Measurements from ENCODE around the gene PHGDH. TPM values are rescaled to one million over a fixed set of nuclear protein-coding genes. Genes with fewer than 3 reads are reported as not detected.

Gene PHGDH
- total and polyA plus RNA-seq, 2 of the 13 experiments (the other 11 are each of a cell fraction or from before 2014, with no cell fraction given), result 95.8 to 133 TPM

DNA sequence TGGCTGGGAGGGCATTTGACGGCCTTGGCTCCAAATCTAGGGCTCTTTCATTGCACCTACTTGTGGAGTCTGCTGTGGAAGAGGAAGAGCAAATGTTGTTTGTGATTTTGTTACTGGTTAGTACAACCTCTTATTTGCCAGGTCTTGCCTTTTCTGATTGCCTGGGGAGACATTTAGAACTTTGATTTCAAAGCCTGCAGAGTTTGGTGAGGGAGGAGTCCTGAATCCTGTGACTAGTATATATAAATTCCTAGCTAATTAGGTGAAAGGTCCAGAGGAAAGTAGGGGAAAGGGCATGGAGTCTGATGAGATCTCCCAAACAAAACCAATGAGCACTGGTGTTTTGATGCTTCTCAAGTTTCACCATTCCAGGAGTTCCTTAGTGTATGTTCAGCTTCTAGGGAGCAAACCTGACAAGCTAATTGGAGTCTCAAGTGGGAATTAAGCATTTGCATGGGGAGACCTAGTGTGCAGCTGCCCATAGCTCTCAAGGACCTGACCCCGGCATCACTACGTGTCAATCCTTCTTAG lies 62.0 kb downstream of the PHGDH start:
- Histone ChIP-seq H3K79me2 (ENCODE audit: insufficient read depth, low read length) (no peaks in the 10 kb centered on the region), H3K4me3 (replicated peaks in 1 of 3; ENCODE audit: insufficient read depth in 1 of 3, low read depth in 2 of 3, low read length in 3 of 3) (no peak overlapping the region), H4K20me1 (ENCODE audit: insufficient read depth, low read length) (no peaks in the 10 kb centered on the region), H3K9ac (ENCODE audit: insufficient read depth, low read depth, low read length) (no peak overlapping the region), H2AFZ (ENCODE audit: low read length) (no peak overlapping the region), H3K4me1 (ENCODE audit: insufficient read depth, low read length) (peaks cover 96% of the 10 kb centered on the region), H3K9me3 (ENCODE audit: low read length) (no peaks in the 10 kb centered on the region), H3K36me3 (replicated peaks in 1 of 2; ENCODE audit: control insufficient read depth in 1 of 2, insufficient read depth in 2 of 2, low read length in 2 of 2) (no peaks in the 10 kb centered on the region), H3K4me2 (ENCODE audit: low read depth, low read length) (peak overlapping the region; percentile 19; the same call in 1 of the 2 replicates), H3K27ac (ENCODE audit: extremely low read length, insufficient read depth, low read length) (peak overlapping the region; percentile 21), H3K27me3 (ENCODE audit: control insufficient read depth in 1 of 2, insufficient read depth in 2 of 2, low read length in 2 of 2) (no peaks in the 10 kb centered on the region)
- DNase-seq (ENCODE audit: low spot score) (no peak), ATAC-seq (no peak), FAIRE-seq (peak; percentile 21)
- in situ Hi-C loops (cut with HindIII; ENCODE audit: extremely low pct_ligation_motif_present, low pct_unique_long_range_greater_than_20kb), result no loop called here
- ChIA-PET CTCF (ENCODE audit: low intra/inter-chr PET ratio, low total read pairs) (no interaction called here), POLR2A (interaction anchor here (1.0 to 2.3 kb wide), 2 partner anchors 8 to 22 kb away, joined by 3 to 12 read pairs; no protein-coding TSS in a partner anchor)
- no TSS peak for BruUV-seq (replicated peaks)
- intact Hi-C loops (cut with micrococcal nuclease; ENCODE audit: unreplicated experiment), result no loop called here
- TF ChIP-seq CBX1 (IDR thresholded peaks at IDR 0.05; ENCODE audit: low read depth), result no peak
- peak; percentile 68 for TF ChIP-seq PPARG (CRISPR knock-in tag; conservative IDR thresholded peaks at IDR 0.05)
- TF ChIP-seq, protein P1, sequence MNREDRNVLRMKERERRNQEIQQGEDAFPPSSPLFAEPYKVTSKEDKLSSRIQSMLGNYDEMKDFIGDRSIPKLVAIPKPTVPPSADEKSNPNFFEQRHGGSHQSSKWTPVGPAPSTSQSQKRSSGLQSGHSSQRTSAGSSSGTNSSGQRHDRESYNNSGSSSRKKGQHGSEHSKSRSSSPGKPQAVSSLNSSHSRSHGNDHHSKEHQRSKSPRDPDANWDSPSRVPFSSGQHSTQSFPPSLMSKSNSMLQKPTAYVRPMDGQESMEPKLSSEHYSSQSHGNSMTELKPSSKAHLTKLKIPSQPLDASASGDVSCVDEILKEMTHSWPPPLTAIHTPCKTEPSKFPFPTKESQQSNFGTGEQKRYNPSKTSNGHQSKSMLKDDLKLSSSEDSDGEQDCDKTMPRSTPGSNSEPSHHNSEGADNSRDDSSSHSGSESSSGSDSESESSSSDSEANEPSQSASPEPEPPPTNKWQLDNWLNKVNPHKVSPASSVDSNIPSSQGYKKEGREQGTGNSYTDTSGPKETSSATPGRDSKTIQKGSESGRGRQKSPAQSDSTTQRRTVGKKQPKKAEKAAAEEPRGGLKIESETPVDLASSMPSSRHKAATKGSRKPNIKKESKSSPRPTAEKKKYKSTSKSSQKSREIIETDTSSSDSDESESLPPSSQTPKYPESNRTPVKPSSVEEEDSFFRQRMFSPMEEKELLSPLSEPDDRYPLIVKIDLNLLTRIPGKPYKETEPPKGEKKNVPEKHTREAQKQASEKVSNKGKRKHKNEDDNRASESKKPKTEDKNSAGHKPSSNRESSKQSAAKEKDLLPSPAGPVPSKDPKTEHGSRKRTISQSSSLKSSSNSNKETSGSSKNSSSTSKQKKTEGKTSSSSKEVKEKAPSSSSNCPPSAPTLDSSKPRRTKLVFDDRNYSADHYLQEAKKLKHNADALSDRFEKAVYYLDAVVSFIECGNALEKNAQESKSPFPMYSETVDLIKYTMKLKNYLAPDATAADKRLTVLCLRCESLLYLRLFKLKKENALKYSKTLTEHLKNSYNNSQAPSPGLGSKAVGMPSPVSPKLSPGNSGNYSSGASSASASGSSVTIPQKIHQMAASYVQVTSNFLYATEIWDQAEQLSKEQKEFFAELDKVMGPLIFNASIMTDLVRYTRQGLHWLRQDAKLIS (CRISPR knock-in tag; IDR thresholded peaks at IDR 0.05), result no peak
- TF ChIP-seq SRSF1 (optimal IDR thresholded peaks at IDR 0.05; ENCODE audit: low read depth, low read length), result no peak
- TF ChIP-seq ZNF230 (CRISPR knock-in tag; IDR thresholded peaks at IDR 0.05), result no peak
- TF ChIP-seq, protein P2, sequence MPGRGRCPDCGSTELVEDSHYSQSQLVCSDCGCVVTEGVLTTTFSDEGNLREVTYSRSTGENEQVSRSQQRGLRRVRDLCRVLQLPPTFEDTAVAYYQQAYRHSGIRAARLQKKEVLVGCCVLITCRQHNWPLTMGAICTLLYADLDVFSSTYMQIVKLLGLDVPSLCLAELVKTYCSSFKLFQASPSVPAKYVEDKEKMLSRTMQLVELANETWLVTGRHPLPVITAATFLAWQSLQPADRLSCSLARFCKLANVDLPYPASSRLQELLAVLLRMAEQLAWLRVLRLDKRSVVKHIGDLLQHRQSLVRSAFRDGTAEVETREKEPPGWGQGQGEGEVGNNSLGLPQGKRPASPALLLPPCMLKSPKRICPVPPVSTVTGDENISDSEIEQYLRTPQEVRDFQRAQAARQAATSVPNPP (CRISPR knock-in tag; IDR thresholded peaks at IDR 0.05), result no peak
- TF ChIP-seq RXRB (CRISPR knock-in tag; IDR thresholded peaks at IDR 0.05; ENCODE audit: borderline replicate concordance), result peak; percentile 57
- TF ChIP-seq SRSF9 (IDR thresholded peaks at IDR 0.05; ENCODE audit: borderline replicate concordance, insufficient read depth, low read depth, low read length, poor library complexity, severe bottlenecking), result no peak
- WGBS (ENCODE audit: low lambda C conversion rate), result 27% methylated on average over 3 of the region's 3 CpGs

Measured in HepG2 (cell line).